ENCODE results near the gene PTPRA.

The PTPRA gene

GRCh38 chr20:2902291-2902690 is 29.0 kb downstream of the PTPRA start:
- no peak for DNase-seq (ENCODE audit: extremely low read depth, low read depth)
- TF ChIP-seq CTCF (IDR thresholded peaks at IDR 0.05; ENCODE audit: low read depth, low read length) = no peak

GRCh38 chr20:2902818-2903217 is 29.5 kb downstream of the PTPRA start:
- DNase-seq (ENCODE audit: extremely low read depth, low read depth) = no peak
- TF ChIP-seq CTCF (IDR thresholded peaks at IDR 0.05; ENCODE audit: low read depth, low read length) = no peak

- TF ChIP-seq CTCF (IDR thresholded peaks at IDR 0.05; ENCODE audit: low read depth, low read length) = no peak
- DNase-seq (ENCODE audit: extremely low read depth, low read depth) = no peak
These were observed 30.4 kb downstream of the PTPRA start for GRCh38 chr20:2903686-2904085.

- no peak for TF ChIP-seq CTCF (IDR thresholded peaks at IDR 0.05; ENCODE audit: low read depth, low read length)
These were observed 34.2 kb downstream of the PTPRA start for GRCh38 chr20:2907519-2907918.

GRCh38 chr20:2909953-2910352 is 36.7 kb downstream of the PTPRA start:
- no peak for DNase-seq (ENCODE audit: extremely low read depth, low read depth)
- TF ChIP-seq CTCF (IDR thresholded peaks at IDR 0.05; ENCODE audit: low read depth, low read length) = no peak

More at GRCh38 chr20:2907519-2907918, 34.2 kb downstream of the PTPRA start:
- no peak for DNase-seq (ENCODE audit: extremely low read depth, low read depth)

- DNase-seq (ENCODE audit: extremely low read depth, low read depth) = no peak
- no peak for TF ChIP-seq CTCF (IDR thresholded peaks at IDR 0.05; ENCODE audit: low read depth, low read length)
These were observed 37.9 kb downstream of the PTPRA start for GRCh38 chr20:2911200-2911599.

- TF ChIP-seq CTCF (IDR thresholded peaks at IDR 0.05; ENCODE audit: low read depth, low read length) = no peak
- no peak for DNase-seq (ENCODE audit: extremely low read depth, low read depth)
These were observed 40.9 kb downstream of the PTPRA start for GRCh38 chr20:2914160-2914559.
